ENCODE measurements around the gene MCF2L2.

MCF2L2 gene

DNA sequence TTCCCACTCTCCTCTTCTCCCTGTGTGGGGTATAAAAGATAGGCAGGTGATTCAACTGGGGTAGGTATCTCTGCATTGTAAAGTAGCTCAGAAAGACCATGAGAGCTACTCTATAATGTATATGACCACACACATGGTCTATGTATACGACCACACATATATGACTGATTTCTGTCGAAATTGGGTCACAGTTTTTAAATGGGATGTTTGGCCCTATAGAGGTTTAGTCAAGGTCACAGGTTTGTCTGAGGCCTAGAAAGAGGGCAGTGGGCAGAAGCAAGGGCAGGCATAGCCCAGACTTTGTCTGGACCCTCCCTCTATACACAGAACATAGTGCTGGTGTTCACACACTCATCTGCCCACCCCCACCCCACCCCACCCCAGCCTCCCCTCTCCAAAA is 270.3 kb downstream of the MCF2L2 start:
- peak; percentile 72 for DNase-seq

- DNase-seq: no peak
Observed at GRCh38 chr3:183156266-183156665, 272.2 kb downstream of the MCF2L2 start.

- no peak for DNase-seq
Observed at GRCh38 chr3:183155499-183155898, 272.9 kb downstream of the MCF2L2 start.

- no peak for DNase-seq
Observed at GRCh38 chr3:183153210-183153950, 275.0 kb downstream of the MCF2L2 start.

DNA sequence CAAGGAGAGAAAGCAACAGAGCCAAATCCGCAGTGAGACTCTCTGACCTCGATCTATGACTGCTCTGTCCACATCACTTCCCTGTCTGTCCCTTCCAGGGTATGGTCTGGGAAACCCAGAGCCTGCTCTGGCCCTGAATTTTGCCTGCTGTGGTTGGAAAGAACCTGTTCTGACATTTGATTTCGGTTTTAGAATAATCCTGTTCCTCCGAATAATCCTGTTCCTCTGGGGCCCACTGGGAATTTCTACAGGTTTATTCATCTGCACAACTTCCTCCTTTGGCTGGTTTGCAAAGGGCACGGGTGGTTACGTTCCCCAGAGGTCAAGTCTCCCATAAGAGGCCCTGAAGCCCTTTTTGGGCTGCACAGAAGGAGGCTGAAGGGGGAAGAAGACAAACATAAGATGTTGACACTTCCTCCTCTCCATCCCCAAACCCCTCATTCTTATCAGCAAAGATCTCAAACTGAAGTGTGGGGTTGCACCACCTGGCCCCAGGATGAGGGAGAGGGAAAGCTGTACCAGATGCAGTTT is 276.5 kb downstream of the MCF2L2 start:
- peak; percentile 86 for DNase-seq

DNA sequence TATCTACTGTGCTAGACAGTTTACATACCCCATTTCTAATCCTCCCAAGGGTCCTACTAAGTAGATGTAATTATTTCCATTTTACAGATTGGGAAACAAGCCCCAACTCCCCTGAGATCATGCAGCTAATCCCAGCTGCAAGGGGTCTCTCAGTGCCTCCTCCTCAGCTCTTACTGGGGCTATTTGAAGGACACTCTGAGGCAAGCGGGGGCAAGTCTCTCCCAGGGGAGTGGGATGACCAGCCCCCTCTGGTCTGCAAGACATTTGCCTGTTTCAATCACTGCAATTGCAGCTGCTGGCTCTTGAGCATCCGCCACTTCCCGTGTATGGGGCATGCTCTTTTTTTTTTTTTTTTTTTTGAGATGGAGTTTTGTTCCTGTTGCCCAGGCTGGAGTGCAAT is 277.3 kb downstream of the MCF2L2 start:
- DNase-seq: no peak

DNA sequence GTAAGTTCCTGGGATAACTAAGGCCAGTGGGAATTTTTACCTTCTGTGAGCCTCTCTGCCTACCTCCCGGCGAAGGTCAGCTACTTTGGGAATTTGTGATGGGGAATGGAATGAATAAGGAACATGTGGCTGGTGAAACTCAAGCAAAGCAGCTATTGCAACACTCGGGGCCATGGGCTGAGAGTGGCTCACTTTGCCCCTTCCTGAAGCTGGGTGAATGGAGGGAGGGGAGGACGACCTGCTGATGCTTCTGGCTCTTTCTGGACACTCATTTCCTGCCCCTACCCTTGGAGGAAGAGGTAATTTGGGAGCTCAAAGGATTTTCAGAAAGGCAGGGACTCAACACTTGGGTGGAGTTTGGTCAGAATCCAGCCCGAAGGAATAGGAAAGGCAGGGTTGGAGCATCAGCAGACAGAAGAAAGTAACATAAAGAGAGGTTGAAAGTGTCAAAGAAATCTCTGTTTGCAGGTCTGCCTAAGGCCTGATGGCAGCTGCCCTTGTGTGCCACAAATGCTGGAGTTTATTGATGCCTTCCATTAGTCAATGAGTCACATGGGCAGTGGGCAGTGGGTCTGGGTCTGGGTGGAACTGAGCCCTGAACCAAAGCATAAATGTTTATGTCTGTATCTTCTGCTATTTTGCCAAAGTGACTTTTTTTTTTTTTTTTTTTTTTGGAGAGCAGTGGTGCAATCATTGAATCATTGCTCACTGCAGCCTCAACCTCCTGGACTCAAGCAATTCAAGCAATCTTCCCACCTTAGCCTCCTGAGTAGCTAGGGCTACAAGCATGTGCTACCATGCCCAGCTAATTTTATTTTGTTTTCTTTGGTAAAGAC is 278.3 kb downstream of the MCF2L2 start:
- DNase-seq: peak; percentile 53

GRCh38 chr3:183148056-183148455 is 280.4 kb downstream of the MCF2L2 start:
- DNase-seq: no peak

GRCh38 chr3:183144363-183144762 is 284.1 kb downstream of the MCF2L2 start:
- DNase-seq: no peak

GRCh38 chr3:183142199-183142598 is 286.2 kb downstream of the MCF2L2 start:
- no peak for DNase-seq

DNA sequence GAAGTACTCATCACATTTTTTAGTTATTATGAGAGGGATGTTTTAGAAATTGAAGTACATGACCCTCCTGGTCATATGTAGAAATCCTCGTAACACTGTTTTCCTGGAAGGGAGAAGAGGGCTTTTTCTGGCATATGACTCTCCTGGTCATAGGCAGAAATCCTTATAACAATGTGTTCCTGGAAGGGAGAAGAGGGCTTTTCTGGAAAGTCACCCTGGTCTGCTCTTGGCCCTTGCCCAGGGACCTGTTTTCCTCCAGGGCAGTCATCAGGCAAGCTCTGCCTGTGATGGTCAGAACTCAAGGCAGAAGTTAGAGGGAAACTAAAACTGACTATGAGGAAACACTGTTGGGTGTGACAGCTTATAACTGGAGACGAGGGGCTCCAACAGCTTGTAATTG is 293.6 kb downstream of the MCF2L2 start:
- peak; percentile 57 for DNase-seq

DNA sequence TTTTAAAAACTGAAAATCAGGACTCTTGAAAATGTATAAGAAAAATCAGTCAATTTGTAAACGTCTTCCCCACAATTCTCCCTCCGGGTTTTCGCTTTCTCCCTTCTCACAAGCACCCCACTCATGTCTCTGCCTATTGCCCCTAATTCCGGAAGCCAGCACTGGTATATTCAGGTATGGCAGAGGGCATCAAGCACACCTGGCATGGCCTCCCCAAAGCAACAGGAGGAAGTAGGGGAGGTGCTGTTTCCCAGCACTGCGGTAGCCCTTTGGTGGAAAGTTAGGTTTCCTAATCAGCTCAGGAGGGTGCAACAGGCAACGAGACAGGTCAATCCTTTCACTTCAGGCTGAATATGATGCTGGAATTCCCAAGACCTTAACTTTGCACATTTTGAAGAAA is 296.0 kb downstream of the MCF2L2 start:
- DNase-seq: no peak

GRCh38 chr3:183131735-183132134 is 296.7 kb downstream of the MCF2L2 start:
- DNase-seq: no peak

- no peak for DNase-seq
Observed at GRCh38 chr3:183131186-183131725, 297.2 kb downstream of the MCF2L2 start.

DNA sequence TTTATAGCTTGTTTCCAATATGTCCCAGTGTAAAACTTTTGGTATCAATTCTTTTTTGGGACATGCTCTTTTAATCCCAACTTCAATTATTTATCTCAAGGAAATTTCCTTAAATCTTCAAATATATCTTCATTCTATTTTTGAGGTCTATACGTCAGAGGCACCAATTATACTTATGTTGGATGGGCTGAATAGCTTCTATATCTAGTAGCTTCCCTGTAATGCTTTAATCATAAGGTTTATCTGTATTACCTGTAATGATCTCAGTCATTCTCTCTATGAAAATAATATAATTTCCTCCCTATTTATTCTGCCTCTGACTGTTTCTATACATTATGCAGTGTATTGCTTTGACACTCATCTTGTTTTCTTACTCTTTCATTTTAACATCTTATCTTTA is 299.2 kb downstream of the MCF2L2 start:
- no peak for DNase-seq

DNA sequence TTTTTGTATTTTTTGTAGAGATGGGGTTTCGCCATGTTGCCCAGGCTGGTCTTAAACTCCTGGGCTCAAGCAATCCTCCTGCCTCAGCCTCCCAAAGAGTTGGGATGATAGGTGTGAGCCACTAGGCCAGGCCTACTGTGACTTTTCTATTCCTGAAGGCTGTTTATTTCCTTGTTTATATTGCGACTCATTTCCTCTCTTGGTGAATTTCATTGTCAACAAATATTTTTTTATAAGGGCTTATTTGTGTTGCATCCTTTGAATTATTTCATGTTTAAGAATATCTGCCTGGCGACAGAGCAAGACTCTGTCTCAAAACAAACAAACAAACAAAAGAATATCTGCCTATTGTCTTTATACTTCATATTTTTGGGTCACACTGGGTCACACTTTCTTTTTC is 299.7 kb downstream of the MCF2L2 start:
- DNase-seq: no peak

Measured in suppressor macrophage treated with lipopolysaccharide for 4 hours (primary cell).